Colon (tissue), 2 donors: ENCODE results near the gene SAYSD1.

Experiments used
- FAIRE-seq: peaks from 2 replicates; lab custom pipeline; 2012; peaks lifted over from hg19 to GRCh38; lab: Jason Lieb, UNC
- donor health status: control.
- donor health status: control.

Gene SAYSD1

DNA sequence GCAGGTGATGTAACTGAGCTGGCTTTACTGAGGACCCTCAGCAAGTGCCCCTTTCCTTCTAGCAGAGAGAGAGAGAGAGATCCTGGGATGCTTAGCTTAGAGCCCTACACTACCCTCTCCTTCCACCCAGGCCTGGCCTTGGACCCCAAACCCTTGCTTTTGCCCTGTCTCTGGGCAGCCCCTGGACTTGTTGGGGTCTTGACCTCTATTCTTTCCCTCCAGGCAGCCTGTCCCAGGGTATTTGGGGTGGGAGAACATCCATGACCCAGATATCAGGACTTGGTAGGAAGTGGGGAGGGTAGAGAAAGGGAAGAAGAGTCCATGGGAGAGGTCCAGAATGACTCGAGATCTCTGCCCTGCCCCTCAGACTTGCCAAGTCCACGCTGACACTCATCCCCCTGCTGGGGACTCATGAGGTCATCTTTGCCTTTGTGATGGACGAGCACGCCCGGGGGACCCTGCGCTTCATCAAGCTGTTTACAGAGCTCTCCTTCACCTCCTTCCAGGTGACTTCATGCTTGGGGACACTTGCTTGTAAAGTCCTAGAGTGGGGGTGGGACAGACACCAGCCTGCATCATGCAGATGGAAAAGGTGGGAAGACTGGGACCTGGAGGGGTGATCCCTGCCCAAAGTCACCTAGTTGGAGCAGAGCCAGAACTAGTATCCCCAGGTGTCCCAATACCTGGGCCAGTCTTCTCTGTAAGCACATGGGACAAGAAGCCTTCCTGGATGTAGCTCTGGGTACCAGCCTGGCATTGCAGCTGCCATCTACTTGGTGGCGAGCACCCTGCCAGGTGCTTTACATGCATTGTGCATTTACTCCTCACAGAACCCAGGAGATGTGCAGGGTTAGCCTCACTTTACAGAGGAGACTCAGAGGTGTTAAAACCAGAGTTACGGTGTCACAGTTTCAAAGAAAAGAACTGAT is 35.5 kb downstream of the SAYSD1 start:
- no peak for FAIRE-seq

DNA sequence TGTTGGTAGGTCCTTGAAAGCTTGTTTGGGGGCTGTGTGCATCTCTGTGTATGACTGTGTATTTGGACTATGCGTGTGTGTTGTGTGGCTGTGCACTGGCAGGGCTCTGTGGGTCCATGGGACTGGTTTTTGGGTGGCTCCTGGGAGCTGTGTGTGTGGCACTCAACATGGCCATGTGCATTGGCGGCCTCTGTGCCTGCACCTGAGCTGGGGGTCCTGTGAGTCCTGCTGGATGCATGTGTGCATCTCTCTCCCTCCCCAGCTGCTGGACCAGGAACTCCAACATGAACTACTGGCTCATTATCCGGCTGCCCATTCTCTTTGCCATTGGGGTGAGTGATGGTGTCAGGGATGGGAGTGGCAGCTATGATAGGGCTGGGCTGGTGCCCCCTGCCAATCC is 36.3 kb downstream of the SAYSD1 start:
- FAIRE-seq, result no peak

DNA sequence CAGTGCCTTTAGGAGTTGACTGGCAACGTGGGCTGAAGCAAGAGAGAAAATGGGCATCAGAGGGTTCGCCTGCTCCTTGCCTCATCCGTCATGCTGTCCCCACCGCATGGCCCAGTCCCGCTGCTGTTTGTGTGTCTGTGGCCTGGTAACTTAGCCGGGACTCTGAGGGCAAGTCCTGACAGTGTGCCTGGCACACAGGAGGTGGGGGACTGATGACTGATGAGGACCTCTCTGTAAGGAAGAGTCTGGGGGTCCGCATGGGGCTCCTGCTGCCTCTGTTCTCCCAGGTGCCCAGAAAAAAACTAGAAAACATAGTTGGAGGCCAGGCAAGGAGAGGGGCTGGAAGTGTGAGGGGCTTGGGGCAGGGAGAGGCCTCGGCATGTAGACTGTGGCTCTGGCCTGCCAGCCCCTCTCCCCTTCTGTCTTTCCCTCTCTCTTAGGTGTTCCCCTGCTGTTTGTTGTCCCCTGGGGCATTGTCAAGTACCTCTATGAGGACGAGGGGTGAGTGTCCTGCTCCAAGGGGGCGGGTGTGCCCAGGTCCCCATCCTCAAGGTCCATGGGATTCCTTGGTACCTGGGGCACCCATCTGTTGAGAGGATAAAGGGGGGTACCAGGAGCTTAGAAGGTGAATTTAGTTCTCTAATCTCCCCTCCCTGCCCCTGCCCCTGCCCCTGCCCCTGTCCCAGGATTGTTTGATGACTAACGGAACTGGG is 36.9 kb downstream of the SAYSD1 start:
- FAIRE-seq, result no peak

DNA sequence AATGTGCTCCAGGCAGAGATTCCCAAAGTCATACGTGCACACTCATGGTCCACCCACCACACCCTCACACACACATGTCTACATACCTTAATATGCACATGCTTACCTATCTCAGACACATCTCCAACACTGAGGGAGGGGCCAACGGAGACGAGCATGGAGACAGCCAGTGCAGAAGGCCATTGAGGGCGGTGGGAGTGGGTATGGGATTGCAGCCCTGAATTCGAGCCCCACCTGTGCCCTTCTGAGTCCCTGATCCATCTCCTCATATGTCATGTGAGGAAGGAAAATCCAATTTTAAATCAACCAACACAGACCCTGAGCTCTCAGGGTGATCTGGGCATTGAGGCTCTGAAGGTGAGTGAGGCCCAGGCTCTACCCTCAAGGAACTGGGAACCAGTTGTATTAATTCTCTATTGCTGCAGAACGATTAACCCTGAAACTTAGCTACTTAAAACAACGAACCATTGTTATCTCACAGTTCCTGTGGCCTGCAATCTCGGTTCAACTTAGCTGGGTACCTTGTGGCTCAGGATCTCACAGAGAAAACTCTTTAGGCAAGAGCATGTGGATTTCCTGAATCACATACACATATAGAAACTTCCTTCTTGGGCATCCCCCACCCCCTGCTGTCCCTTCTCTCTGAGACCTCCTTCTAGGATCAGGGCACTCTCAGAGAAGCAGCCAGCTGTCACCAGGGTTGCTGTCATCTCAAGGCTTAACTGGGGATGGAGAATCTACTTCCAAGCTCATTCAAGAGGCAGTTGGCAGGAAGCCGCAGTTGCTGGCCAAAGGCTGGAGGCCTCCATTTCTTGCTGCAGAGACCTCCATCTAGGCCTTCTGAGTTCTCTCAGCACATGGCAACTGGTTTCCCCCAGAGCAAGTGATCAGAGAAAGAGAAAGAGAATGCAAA is 38.1 kb downstream of the SAYSD1 start:
- no peak for FAIRE-seq

DNA sequence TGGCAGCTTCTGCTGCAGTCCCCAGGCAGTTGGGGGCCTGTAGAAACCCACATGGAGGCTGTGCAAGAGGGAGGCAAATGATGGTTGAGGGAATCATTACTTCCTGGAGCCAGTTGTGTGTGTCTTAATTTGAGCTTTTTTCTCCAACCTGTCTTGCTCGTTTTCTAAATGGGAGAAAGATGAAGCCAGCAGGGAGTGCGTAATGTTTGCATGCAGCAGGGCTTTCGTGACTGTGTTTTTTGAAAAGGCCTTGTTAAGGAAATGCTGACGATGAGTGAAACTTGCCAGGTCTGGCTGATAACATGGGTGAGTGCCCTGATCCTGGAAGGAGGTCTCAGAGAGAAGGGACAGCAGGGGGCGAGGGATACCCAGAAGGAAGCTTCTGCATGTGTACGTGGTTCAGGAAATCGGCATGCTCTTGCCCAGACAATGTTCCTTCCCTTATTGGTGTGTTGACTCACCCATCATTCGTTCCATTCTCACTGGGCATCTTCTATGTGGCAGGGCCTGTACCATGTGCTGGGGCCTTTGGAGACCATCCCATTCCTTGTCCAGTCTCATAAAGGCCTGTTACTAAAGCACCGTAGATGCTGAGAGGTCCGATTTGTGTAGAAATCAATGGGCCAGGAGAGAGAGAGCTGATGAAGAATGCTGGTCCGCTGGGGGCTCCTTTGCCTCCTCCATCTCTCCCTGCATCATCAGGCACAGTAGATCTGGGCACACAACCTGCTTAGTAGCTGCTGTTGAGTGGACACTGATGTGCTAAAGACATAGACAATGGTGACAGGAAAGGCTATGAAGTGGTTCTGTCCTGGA is 39.0 kb downstream of the SAYSD1 start:
- no peak for FAIRE-seq

DNA sequence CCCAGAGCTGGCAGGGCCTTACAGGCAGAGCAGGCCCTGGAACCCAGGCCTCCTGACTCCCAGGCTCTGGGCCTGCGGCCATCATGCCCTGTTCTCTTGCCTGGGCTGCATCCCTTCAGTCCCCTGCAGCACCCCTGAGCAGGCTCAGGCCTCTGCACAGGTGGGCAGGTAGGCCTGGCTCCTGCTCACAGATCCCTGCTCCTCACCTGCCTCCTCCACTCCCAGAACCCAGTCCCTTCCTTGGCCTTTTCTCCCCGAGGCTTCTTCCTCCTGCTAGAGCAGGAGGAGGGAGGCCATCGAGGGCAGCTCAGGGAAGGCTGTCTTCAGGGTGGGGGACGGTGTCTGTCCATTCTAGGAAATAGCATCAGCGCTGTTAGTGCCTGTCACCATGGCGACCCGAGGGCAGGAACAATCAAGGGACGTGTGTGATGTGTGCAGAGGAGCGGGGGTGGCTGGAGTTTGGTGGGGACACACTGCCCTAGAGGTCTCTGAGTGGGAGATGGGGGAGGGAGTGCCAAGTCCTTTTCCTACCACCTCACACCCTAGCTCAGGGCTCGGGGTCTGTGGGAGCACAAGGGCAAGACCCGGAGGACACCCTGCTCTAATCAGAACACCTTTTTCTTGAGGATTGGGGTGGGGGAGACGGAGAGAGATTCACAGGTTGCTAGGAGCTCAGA is 39.8 kb downstream of the SAYSD1 start:
- FAIRE-seq, result no peak

DNA sequence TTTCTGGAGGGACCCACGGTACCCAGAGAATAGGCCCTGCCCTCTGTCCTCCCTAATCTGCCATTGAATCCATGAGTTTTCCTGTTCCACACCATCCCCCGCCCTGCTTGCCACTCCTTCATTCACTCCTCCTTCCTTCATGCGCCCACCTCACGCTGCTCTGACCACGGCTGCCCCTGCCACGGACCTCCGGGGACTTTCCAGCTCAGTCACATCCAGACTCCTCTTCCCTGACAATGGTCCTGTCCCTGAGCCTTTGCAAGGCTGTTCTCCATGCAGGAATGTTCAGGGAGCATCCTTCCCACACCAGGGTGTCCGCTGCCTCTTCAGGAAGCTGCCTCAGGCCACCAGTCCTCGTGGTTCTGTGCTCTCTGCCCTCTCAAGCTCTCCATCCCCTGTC is 40.5 kb downstream of the SAYSD1 start:
- FAIRE-seq, result no peak

DNA sequence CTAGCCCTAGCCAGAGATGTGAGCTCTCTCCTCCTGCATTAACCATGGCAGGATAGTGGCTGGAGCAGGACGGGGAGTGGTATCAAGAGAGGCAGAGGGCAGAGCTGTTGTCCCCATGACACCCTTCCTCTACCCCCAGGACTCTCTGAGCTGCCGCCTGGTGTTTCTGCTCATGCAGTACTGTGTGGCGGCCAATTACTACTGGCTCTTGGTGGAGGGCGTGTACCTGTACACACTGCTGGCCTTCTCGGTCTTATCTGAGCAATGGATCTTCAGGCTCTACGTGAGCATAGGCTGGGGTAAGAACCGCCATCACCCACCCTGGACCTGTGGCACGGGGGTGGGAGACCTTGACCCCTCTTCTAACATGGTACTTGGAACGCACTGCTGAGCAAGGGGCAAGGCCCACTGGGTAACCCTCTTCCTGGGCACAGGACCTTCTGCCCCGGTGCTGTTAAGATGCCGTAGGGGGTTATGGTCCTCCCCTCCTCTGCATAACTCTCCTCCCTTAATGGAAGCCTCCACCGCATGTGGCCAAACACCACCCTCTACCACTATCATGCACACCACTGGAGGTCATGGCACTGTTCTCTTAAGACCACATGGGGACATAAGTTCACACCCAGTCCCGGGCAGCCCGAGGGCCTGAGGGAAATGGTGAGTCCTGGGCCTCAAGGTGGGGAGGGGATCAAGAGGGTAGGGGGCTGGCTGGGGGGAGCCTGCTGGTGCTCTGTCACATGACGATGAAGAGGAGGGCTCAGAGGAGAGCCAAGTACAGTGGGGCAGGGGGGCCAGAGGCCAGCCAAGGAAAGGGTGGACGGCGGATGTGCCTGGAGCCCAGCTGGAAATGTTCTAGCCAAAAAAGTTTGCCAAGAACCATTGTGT is 41.3 kb downstream of the SAYSD1 start:
- FAIRE-seq, result no peak

DNA sequence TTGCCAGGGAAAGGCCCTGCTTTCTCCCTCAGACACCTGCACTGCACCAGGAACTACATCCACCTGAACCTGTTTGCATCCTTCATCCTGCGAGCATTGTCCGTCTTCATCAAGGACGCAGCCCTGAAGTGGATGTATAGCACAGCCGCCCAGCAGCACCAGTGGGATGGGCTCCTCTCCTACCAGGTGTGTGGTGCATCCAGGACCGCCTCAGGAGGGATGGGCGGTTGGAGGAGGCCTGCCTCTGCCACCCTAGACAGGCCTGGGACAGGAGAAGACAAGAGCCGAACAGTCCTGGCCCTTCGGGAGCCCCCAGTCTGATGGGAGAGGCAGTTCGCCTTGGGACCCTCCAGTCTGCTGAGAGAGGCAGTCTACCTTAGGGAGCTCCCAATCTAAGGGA is 42.2 kb downstream of the SAYSD1 start:
- no peak for FAIRE-seq

DNA sequence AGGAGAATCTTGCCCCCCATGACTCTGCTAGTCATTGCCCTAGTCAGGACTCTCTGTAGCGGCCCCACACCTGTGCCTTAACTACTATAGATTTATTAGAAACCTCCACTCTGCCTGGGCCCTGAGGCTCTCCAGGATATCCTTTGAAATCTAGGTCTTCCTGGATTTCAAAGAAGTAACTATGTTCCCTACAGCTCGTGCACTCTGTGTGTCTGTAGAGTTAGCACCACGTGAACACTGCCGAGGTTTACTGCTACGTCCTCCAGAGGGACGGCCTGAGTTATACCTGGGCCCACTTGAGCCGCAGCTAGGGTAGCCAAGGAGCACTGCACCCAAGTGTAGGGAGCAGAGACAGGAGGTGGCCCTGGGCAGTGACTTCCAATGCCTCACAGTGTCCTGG is 46.6 kb downstream of the SAYSD1 start:
- no peak for FAIRE-seq

DNA sequence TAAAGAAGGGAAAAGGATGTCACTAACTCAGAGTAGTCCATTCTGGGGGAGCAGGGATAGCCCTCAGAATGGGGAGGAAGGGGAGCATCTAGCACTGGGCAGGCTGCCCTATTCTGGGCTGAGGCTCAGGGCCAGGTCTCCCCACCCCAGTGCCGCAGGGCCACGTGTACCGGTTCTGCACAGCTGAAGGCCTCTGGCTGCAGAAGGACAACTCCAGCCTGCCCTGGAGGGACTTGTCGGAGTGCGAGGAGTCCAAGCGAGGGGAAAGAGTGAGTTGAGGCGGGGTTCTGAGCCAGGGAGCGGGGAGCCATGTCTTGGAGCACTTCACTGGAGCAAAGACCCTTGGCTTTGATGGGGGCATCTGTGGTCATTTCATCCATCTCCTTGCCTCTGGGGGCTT is 49.4 kb downstream of the SAYSD1 start:
- no peak for FAIRE-seq

DNA sequence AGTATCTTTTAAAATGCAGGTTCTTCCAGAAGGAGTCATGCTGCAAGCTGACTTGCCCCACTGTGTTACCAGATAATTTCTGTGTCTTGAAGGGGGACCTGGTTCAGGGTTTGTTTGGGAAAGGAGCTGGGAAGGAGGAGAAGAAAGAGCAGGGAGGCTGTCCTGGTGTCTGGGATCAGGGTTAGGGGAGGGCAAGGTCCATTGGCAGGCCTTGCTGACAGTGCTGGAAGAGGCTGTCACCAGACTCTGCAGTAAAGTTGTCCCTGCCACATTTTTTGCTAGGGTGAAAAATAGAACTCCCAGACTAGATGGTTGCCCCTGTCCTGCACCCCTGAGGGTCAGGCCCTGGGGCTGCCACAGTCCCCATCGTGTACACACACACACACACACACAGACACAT is 51.5 kb downstream of the SAYSD1 start:
- no peak for FAIRE-seq

DNA sequence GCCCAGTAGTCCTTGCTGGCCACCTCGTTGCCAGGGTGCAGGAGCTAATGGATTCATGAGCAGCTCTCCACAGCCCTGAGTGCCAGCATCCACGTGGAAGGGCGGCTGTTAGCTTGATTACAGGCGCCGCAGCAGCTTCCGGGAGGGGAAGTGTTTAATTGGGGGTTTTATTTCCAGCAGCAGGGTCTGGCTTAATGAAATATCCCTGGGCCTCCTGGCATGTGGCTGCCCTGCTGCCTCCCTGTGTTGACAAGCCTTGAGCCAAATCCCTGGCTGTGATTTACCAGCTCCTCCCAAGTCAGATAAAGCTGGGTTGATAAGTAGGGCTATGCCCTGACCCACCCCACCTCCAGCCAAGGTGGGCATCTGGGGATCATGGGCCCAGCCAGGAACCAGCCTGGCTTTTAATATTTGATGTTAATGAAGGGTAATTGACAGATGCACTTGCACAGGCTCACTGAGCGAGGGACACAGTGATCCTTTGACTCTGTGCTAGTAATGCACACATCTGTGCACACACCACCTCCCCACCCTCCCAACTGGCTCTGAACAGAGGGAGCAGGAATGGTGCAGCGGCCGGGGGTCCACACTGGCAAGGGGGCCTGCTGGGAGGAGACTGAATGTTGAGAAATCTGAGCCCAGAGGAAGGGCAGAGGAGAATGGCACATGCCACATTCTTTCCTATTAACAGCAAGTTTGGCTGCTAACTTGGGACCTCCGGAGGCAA is 52.8 kb downstream of the SAYSD1 start:
- no peak for FAIRE-seq

DNA sequence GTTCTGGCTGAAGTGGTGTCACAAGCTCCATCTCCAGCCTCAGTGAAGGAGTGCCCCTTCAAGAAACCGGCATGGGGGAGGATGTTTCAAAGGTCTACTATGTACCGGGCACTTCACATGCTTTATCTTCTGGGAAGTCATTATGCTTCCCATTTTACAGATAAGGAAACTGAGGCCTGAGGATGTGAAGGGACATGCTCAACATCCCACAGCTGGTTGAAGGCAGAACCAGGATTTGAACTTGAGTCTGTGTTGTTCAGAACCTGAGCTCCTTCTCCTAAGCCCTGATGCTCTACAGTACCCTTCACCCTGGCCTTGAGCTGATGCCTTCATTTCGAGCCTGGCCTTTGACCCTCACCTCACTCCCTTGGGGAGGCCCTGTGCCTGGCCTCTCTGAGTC is 53.4 kb downstream of the SAYSD1 start:
- FAIRE-seq, result no peak

DNA sequence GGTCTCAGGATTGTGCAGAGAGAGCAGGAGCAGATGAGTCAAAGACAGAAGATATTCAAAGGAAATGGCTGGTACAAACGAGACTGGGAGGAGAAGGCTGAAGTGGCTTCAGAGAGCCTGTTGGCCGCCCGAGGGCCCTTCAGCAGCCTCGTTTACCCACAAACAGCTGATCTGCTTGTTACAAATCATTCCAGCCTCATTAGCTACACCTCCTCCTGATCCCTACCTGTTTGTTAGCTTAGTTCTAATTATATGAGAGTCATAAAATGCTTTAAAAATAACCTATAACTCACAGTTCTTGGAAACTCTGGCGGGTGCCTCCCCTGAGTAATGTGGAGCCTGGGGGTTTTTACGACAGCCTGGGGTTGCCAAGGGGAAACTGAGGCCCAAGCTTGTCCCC is 53.8 kb downstream of the SAYSD1 start:
- no peak for FAIRE-seq

DNA sequence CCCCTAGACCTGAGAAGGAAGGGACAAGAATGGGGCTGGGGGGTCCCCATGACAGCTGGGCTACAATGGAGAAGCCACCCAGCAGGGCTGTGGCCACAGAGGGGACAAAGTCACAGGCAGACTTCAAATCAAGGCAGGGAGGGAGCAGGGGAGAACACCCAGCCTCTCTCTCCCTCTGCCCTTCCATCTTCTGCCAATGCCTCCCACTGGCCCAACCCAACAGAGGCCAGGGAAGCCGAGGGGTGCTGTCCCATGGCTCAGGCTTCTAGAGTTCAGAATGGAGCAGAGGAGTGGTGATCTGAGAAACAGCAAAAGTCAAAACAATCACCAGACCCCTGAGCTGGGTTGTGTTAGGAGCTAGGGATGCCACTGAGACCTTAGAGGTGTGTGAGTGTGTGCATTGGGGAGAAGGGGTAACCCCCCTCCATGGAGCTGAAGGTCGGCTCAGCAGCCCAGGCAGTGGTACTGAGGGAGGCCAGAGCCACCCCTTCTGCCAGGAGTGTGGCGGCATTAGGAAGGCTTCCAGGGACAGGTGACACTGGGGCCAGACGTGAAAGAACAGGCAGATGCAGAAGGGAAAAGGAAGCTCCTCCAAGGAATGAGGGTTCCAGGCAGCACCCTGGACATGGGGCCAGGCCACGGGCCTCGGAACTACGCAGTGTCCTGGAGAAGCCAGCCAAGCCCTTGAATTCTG is 54.4 kb downstream of the SAYSD1 start:
- no peak for FAIRE-seq

DNA sequence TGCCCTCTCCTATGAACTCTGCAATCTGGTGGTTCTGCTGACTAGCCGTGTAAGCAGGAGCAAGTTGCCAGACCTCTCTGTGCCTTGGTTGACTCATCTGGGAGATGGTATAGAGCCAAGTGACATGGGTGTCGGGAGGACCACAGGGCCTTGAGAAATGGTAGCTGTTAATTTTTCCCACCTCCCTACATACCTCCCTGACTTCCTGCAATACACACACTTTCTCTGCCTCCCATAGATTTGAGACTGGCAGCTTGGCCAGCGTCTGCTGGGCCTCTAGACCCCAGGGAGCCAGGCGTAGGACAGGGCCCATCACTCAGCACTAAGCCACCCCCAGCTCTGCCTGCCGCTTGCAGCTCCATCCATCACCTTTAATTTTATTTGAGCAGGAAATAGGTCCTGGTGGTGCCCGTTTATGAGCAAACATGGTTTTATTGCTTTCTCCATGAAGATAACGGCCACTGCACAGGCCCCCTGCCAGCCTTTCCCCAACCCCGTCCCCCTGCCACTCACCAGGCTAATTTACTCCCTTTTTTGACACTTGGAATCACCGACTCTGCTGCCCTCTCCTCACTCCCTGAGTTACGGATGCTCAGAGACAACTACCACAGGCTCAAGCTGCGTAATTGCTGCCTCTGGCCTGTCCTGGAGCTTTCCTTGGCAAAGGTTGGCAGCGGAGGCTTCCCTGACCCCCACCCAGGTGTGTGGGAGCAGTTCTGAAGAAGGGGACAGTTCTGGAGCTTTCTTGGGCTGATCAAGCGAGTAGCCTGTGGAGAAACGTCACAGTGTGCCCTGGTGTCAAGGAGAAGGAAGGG is 55.3 kb downstream of the SAYSD1 start:
- no peak for FAIRE-seq
